ENCODE measurements around the gene GTF3A.

Gene GTF3A

GRCh38 chr13:27411341-27411740, 13.1 kb upstream of the GTF3A start:
- ChIA-PET CTCF (no interaction called here), POLR2A (ENCODE audit: low non-redundant PET) (no interaction called here)
- DNase-seq (ENCODE audit: low spot score) = no peak
- H3K27ac ChIP-seq = no peak overlapping the region
- TF ChIP-seq CTCF (conservative IDR thresholded peaks at IDR 0.05; ENCODE audit: low read depth) = no peak

GRCh38 chr13:27415116-27415515, 9.3 kb upstream of the GTF3A start:
- H3K27ac ChIP-seq = no peak overlapping the region
- no peak for DNase-seq (ENCODE audit: low spot score)
- POLR2A ChIA-PET (ENCODE audit: low non-redundant PET) = no interaction called here
- no peak for TF ChIP-seq CTCF (conservative IDR thresholded peaks at IDR 0.05; ENCODE audit: low read depth)
- CTCF ChIA-PET = interaction anchor here (1.0 kb wide), 1 partner anchor 11 kb away, joined by 4 read pairs; no protein-coding TSS in a partner anchor

- no peak for TF ChIP-seq CTCF (conservative IDR thresholded peaks at IDR 0.05; ENCODE audit: low read depth)
- ChIA-PET POLR2A (ENCODE audit: low non-redundant PET) (no interaction called here), CTCF (no interaction called here)
- DNase-seq (ENCODE audit: low spot score) = peak; percentile 22
- H3K27ac ChIP-seq = no peak overlapping the region
Observed at GRCh38 chr13:27419328-27419727, 5.1 kb upstream of the GTF3A start.

GRCh38 chr13:27421101-27421871, 3.1 kb upstream of the GTF3A start:
- no peak overlapping the region for H3K27ac ChIP-seq
- ChIA-PET CTCF (no interaction called here), POLR2A (ENCODE audit: low non-redundant PET) (no interaction called here)
- no peak for TF ChIP-seq CTCF (conservative IDR thresholded peaks at IDR 0.05; ENCODE audit: low read depth)
- DNase-seq (ENCODE audit: low spot score) = no peak

GRCh38 chr13:27423333-27423732, 1.1 kb upstream of the GTF3A start:
- DNase-seq (ENCODE audit: low spot score) = no peak
- H3K27ac ChIP-seq = no peak overlapping the region
- ChIA-PET CTCF (no interaction called here), POLR2A (ENCODE audit: low non-redundant PET) (no interaction called here)
- TF ChIP-seq CTCF (conservative IDR thresholded peaks at IDR 0.05; ENCODE audit: low read depth) = no peak

- ChIA-PET POLR2A (ENCODE audit: low non-redundant PET) (interaction anchor here (0.6 to 2.1 kb wide), 3 partner anchors 11 to 336 kb away, joined by 3 to 10 read pairs (median 6); partner anchors contain the start of gene MTIF3), CTCF (interaction anchor here (0.7 to 2.3 kb wide), 8 partner anchors 20 to 453 kb away, joined by 3 to 11 read pairs (median 4); no protein-coding TSS in a partner anchor)
- H3K27ac ChIP-seq = peak overlapping the region; percentile 93
- no peak for DNase-seq (ENCODE audit: low spot score)
- no peak for TF ChIP-seq CTCF (conservative IDR thresholded peaks at IDR 0.05; ENCODE audit: low read depth)
Observed at GRCh38 chr13:27425158-27425917, 919 bp downstream of the GTF3A start.
